Naive thymus-derived CD4-positive, alpha-beta T cell (primary cell): Measurements from ENCODE around the gene KRT35. TPM values are rescaled to one million over a fixed set of nuclear protein-coding genes. Genes with fewer than 3 reads are reported as not detected.

ENCODE experiments used
- ATAC-seq: fragments of 150-1000 bp; cut with Tn5 transposase; 2 replicates; pipeline ENCODE4 v1.10.0; 2021; ENCODE audit warnings: mild to moderate bottlenecking, moderate library complexity
- CTCF ChIA-PET: fragments of 350-600 bp; sonication (Branson Sonifier 250); formaldehyde crosslinking; loops from one replicate; lab custom pipeline; 2021; ENCODE audit warnings: antibody characterized with exemption; lab: Charles Lee
- POLR2A ChIA-PET: fragments of 350-600 bp; sonication (Branson Sonifier 250); formaldehyde crosslinking; loops from one replicate; lab custom pipeline; 2021; ENCODE audit warnings: antibody characterized with exemption, inconsistent platforms; lab: Charles Lee
- DNase-seq, 9 donors: peaks; one replicate each; pipeline versions ENCODE4 v3.0.0 to v3.0.0-alpha.2; 2020 to 2022; ENCODE audit warnings: mixed read lengths in 1 of 9
- H3K27ac ChIP-seq: one replicate; pipeline ENCODE4 v1.7.0; 2013; ENCODE audit warnings: mild to moderate bottlenecking, low read depth, low read length, moderate library complexity
- H3K27me3 ChIP-seq, 2 donors: one replicate each; pipeline ENCODE4 v1.7.0; 2013; ENCODE audit warnings: low read length in 2 of 2, mild to moderate bottlenecking in 2 of 2, moderate library complexity in 2 of 2; ENCODE audit not compliant: control insufficient read depth in 2 of 2, insufficient read depth in 2 of 2
- H3K36me3 ChIP-seq, 3 experiments: 1 replicate in 2 of 3; 2 replicates in 1 of 3; pipeline ENCODE4 v1.7.0; 2013; ENCODE audit warnings: low read length in 3 of 3, mild to moderate bottlenecking in 3 of 3, moderate library complexity in 1 of 3; ENCODE audit not compliant: insufficient read depth in 3 of 3, control insufficient read depth in 2 of 3
- H3K4me1 ChIP-seq, 2 donors: one replicate each; pipeline ENCODE4 v1.7.0; 2013; ENCODE audit warnings: low read length in 2 of 2, mild to moderate bottlenecking in 2 of 2, moderate library complexity in 1 of 2; ENCODE audit not compliant: control insufficient read depth in 2 of 2, insufficient read depth in 2 of 2
- H3K4me3 ChIP-seq: 2 replicates; pipeline ENCODE4 v1.7.0; 2013; ENCODE audit warnings: mild to moderate bottlenecking, low read length
- H3K9me3 ChIP-seq, 3 experiments: 1 replicate in 2 of 3; 2 replicates in 1 of 3; pipeline ENCODE4 v1.7.0; 2013; ENCODE audit warnings: low read length in 3 of 3; ENCODE audit not compliant: control insufficient read depth in 2 of 3
- H3K27ac Mint-ChIP-seq, 9 donors: one replicate each; pipeline ENCODE4 v1.8.0; 2020 to 2022; ENCODE audit warnings: mixed read lengths in 9 of 9, mild to moderate bottlenecking in 8 of 9, moderate library complexity in 5 of 9, inconsistent platforms in 2 of 9
- H3K27me3 Mint-ChIP-seq, 5 donors: one replicate each; pipeline ENCODE4 v1.8.0; 2021 to 2022; ENCODE audit warnings: mixed read lengths in 5 of 5, mild to moderate bottlenecking in 1 of 5
- H3K36me3 Mint-ChIP-seq, 5 donors: one replicate each; pipeline ENCODE4 v1.8.0; 2020 to 2022; ENCODE audit warnings: mixed read lengths in 5 of 5, mild to moderate bottlenecking in 3 of 5, inconsistent platforms in 1 of 5
- H3K4me1 Mint-ChIP-seq, 7 donors: one replicate each; pipeline ENCODE4 v1.8.0; 2020 to 2022; ENCODE audit warnings: mixed read lengths in 7 of 7, mild to moderate bottlenecking in 3 of 7, inconsistent platforms in 1 of 7
- H3K4me3 Mint-ChIP-seq, 10 donors: one replicate each; pipeline ENCODE4 v1.8.0; 2020 to 2022; ENCODE audit warnings: mild to moderate bottlenecking in 10 of 10, mixed read lengths in 10 of 10, moderate library complexity in 6 of 10, inconsistent platforms in 2 of 10
- H3K9me3 Mint-ChIP-seq, 11 donors: one replicate each; pipeline ENCODE4 v1.8.0; 2020 to 2022; ENCODE audit warnings: mixed read lengths in 11 of 11, mild to moderate bottlenecking in 4 of 11, inconsistent platforms in 1 of 11, moderate library complexity in 1 of 11
- intact Hi-C, 2 donors: fragments of 100-400 bp; cut with micrococcal nuclease; formaldehyde crosslinking; loops; one replicate each; pipeline ENCODE4 v1.15.1; 2023
- polyA plus RNA-seq, 2 donors: library from polyadenylated mRNA; unstranded; fragments of 300-500 nt; fragmentation: Illumina TruSeq; gene quantifications; one replicate each; pipeline ENCODE4 v1.2.3, GENCODE V29; 2021
- total RNA-seq, 6 experiments: library from RNA in 5 of 6; stranded (reverse) in 5 of 6; gene quantifications; 1 replicate in 5 of 6; 2 replicates in 1 of 6; pipeline ENCODE4 v1.2.3 and lab custom pipeline; 2021 to 2026

KRT35 gene
- total and polyA plus RNA-seq, 7 experiments from 2014 or later, result not detected

DNA sequence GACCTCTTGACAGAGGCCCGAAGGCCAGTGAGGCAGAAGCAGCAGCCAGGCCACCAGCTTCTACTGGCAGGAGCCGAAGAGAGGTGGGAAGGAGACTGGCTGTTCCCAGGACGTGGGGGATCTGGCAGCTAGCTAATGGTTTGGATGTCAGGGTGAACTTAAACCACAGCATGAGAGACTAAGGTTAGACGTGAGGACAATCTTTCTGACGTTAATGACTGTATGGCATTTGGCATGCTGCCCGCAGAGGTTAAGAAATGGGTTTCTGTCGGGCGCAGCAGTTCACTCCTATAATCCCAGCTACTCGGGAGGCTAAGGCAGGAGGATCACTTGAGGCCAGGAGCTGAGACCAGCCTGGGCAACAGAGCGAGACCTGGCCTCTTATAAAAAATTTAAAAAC lies 30.8 kb upstream of the KRT35 start:
- no peaks in the 10 kb centered on the region for H3K9me3 Mint-ChIP-seq
- ChIA-PET CTCF (interaction anchor here (0.5 kb wide), 1 partner anchor 155 kb away, joined by 3 read pairs; no protein-coding TSS in a partner anchor), POLR2A (no interaction called here)
- ATAC-seq, result no peak
- intact Hi-C loops, result no loop called here
- no peaks in the 10 kb centered on the region for H3K27me3 Mint-ChIP-seq
- H3K4me3 ChIP-seq, result no peak overlapping the region
- no peaks in the 10 kb centered on the region for H3K36me3 ChIP-seq
- H3K4me3 Mint-ChIP-seq, result no peak overlapping the region
- no peaks in the 10 kb centered on the region for H3K36me3 Mint-ChIP-seq
- H3K9me3 ChIP-seq, result no peaks in the 10 kb centered on the region
- no peak for DNase-seq
- H3K27ac ChIP-seq, result no peak overlapping the region
- no peak overlapping the region for H3K27ac Mint-ChIP-seq
- no peaks in the 10 kb centered on the region for H3K27me3 ChIP-seq
- peaks cover 0 to 2% (median 0%) of the 10 kb centered on the region in 7 donors for H3K4me1 Mint-ChIP-seq
- no peaks in the 10 kb centered on the region for H3K4me1 ChIP-seq

DNA sequence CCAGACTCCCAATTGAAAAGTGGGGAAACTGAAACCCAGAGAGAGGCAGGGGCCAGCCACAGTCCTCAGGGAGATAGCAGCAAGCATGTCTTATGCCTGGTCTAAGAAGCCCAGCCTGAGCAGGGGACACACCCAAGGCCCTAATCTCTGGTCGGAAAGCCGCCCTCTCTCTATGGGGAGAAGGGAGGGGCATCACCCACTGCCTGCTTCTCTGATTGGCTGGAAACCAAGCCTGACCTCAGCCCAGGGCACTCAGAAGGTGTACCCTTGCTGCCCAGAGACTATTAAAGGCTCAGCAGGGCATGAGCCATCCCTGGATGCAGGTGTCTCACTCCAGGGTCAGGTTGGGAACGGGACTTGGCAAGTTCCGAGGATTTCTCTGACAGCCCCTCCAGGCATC lies 30.2 kb upstream of the KRT35 start:
- ATAC-seq (no peak), DNase-seq (no peak)
- CTCF ChIA-PET, result no interaction called here
- no peaks in the 10 kb centered on the region for H3K4me1 ChIP-seq
- H3K4me3 Mint-ChIP-seq, result no peak overlapping the region
- H3K9me3 ChIP-seq, result no peaks in the 10 kb centered on the region
- intact Hi-C loops, result no loop called here
- no peak overlapping the region for H3K27ac ChIP-seq
- no peaks in the 10 kb centered on the region for H3K9me3 Mint-ChIP-seq
- no peaks in the 10 kb centered on the region for H3K4me1 Mint-ChIP-seq
- H3K27ac Mint-ChIP-seq, result no peak overlapping the region
- no peaks in the 10 kb centered on the region for H3K36me3 Mint-ChIP-seq
- no peaks in the 10 kb centered on the region for H3K27me3 Mint-ChIP-seq
- H3K27me3 ChIP-seq, result no peaks in the 10 kb centered on the region
- POLR2A ChIA-PET, result no interaction called here
- no peak overlapping the region for H3K4me3 ChIP-seq
- no peaks in the 10 kb centered on the region for H3K36me3 ChIP-seq

- Mint-ChIP-seq H3K27me3 (no peaks in the 10 kb centered on the region), H3K4me3 (no peak overlapping the region), H3K9me3 (no peaks in the 10 kb centered on the region), H3K27ac (no peak overlapping the region), H3K36me3 (no peaks in the 10 kb centered on the region), H3K4me1 (no peaks in the 10 kb centered on the region)
- H3K9me3 ChIP-seq, result no peaks in the 10 kb centered on the region
- ChIA-PET CTCF (no interaction called here), POLR2A (no interaction called here)
- H3K4me1 ChIP-seq, result no peaks in the 10 kb centered on the region
- no peaks in the 10 kb centered on the region for H3K27me3 ChIP-seq
- H3K36me3 ChIP-seq, result no peaks in the 10 kb centered on the region
- H3K4me3 ChIP-seq, result no peak overlapping the region
- H3K27ac ChIP-seq, result no peak overlapping the region
- no peak for ATAC-seq
- intact Hi-C loops, result no loop called here
- no peak for DNase-seq
Measured at GRCh38 chr17:41510251-41511065, 29.5 kb upstream of the KRT35 start.

GRCh38 chr17:41507315-41507880 lies 26.4 kb upstream of the KRT35 start:
- intact Hi-C loops, result no loop called here
- H3K36me3 ChIP-seq, result no peaks in the 10 kb centered on the region
- DNase-seq (no peak), ATAC-seq (no peak)
- H3K4me3 ChIP-seq, result no peak overlapping the region
- H3K4me1 Mint-ChIP-seq, result no peaks in the 10 kb centered on the region
- H3K27me3 Mint-ChIP-seq, result no peaks in the 10 kb centered on the region
- H3K9me3 ChIP-seq, result no peaks in the 10 kb centered on the region
- H3K9me3 Mint-ChIP-seq, result peaks cover 0 to 2% (median 0%) of the 10 kb centered on the region in 11 donors
- no peak overlapping the region for H3K27ac ChIP-seq
- H3K36me3 Mint-ChIP-seq, result no peaks in the 10 kb centered on the region
- H3K27ac Mint-ChIP-seq, result no peak overlapping the region
- POLR2A ChIA-PET, result interaction anchor here (0.6 kb wide), 1 partner anchor 445 kb away, joined by 3 read pairs; no protein-coding TSS in a partner anchor
- H3K4me1 ChIP-seq, result no peaks in the 10 kb centered on the region
- CTCF ChIA-PET, result no interaction called here
- no peaks in the 10 kb centered on the region for H3K27me3 ChIP-seq
- no peak overlapping the region for H3K4me3 Mint-ChIP-seq

- Histone ChIP-seq H3K36me3 (no peaks in the 10 kb centered on the region), H3K4me3 (no peak overlapping the region), H3K9me3 (no peaks in the 10 kb centered on the region), H3K4me1 (no peaks in the 10 kb centered on the region), H3K27ac (no peak overlapping the region), H3K27me3 (no peaks in the 10 kb centered on the region)
- Mint-ChIP-seq H3K27me3 (no peaks in the 10 kb centered on the region), H3K36me3 (no peaks in the 10 kb centered on the region), H3K4me1 (no peaks in the 10 kb centered on the region), H3K27ac (no peak overlapping the region), H3K9me3 (peaks cover 0 to 2% (median 0%) of the 10 kb centered on the region in 11 donors), H3K4me3 (no peak overlapping the region)
- POLR2A ChIA-PET, result no interaction called here
- DNase-seq (no peak), ATAC-seq (no peak)
- intact Hi-C loops, result no loop called here
- CTCF ChIA-PET, result interaction anchor here (0.9 kb wide), 1 partner anchor 28 kb away, joined by 3 read pairs; no protein-coding TSS in a partner anchor
Measured at GRCh38 chr17:41505809-41506767, 25.1 kb upstream of the KRT35 start.

DNA sequence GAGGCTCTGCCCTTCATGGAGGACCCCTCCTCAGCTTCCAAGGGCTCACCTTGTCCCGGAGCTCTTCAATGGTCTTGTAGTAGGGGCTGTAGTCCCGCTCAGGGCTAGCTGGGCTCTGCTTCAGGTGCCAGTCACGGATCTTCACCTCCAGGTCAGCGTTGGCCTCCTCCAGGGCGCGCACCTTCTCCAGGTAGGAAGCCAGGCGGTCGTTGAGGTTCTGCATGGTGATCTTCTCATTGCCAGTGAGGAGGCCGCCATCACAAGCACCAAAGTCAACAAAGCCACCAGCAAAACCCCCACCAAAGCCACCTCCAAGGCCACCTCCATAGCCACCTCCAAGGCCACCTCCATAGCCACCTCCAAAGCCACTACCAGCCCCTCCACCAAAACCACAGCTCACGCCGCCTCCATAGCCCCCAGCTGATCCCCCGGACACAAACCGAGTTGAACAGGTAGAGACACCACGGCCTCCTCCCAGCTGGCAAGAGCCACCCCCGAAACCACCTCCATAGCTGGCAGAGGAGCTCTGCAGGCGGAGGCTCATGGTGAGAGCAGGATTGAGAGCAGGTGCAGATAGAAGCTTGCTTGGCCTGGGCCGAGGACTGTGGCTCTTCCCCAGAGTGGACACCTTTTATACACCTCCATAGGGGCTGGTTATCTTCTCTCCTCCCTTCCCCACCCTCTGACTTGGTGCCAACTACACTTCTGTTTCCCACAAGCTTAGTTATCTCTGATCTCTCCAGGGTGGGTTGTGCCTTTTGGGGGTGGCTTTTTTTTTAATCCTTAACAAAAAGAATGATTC lies 24.3 kb upstream of the KRT35 start, which contains the start of gene KRT13:
Gene KRT13, minus strand, starts transcription at position 606 of the 802 bp plus-strand sequence. Its CDS starts 62 bp downstream, at position 544.
- intact Hi-C loops, result no loop called here
- Mint-ChIP-seq H3K9me3 (peaks cover 0 to 2% (median 0%) of the 10 kb centered on the region in 11 donors), H3K27me3 (no peaks in the 10 kb centered on the region), H3K4me3 (no peak within 1 kb of the TSS), H3K4me1 (peaks cover 0 to under 1% (median 0%) of the 10 kb centered on the region in 7 donors), H3K36me3 (no peaks in the 10 kb centered on the region), H3K27ac (peak within 1 kb of the TSS in 1 of 9 donors; percentile 36)
- no peak for ATAC-seq
- Histone ChIP-seq H3K9me3 (no peaks in the 10 kb centered on the region), H3K27me3 (no peaks in the 10 kb centered on the region), H3K4me3 (no peak within 1 kb of the TSS), H3K27ac (no peak within 1 kb of the TSS), H3K4me1 (no peaks in the 10 kb centered on the region), H3K36me3 (no peaks in the 10 kb centered on the region)
- ChIA-PET POLR2A (no interaction called here), CTCF (interaction anchor here (0.9 kb wide), 1 partner anchor 27 kb away, joined by 3 read pairs; no protein-coding TSS in a partner anchor)
- DNase-seq, result no peak
